Kidney epithelial cell (primary cell): ENCODE measurements around the gene ADPRS. TPM values are rescaled to one million over a fixed set of nuclear protein-coding genes. Genes with fewer than 3 reads are reported as not detected.
A peak's percentile ranks its signal among the peaks of the same experiment; 100 is the strongest.

Experiments
- DNase-seq: peaks from one replicate; pipeline ENCODE4 v3.0.0-alpha.2; 2010; ENCODE audit warnings: low read depth
- H3K27me3 ChIP-seq: 2 replicates; pipeline ENCODE4 v1.6.0; 2011; ENCODE audit warnings: low read length; ENCODE audit not compliant: control insufficient read depth, insufficient read depth
- H3K36me3 ChIP-seq: 2 replicates; pipeline ENCODE4 v1.5.1; 2011; ENCODE audit warnings: low read length; ENCODE audit not compliant: control insufficient read depth, insufficient read depth
- H3K4me3 ChIP-seq: 2 replicates; pipeline ENCODE4 v1.5.1; 2011; ENCODE audit warnings: low read depth, mild to moderate bottlenecking, control low read depth, low read length
- CTCF ChIP-seq: IDR thresholded peaks from 2 replicates; pipeline ENCODE4 v1.5.1; 2011; ENCODE audit warnings: mild to moderate bottlenecking, moderate library complexity, low read length, control low read depth, inconsistent platforms; ENCODE audit not compliant: insufficient read depth, poor library complexity, severe bottlenecking
- total RNA-seq: library from RNA; depleted of rRNA; stranded (reverse); fragments of >200 nt; gene quantifications from 2 replicates; pipeline ENCODE4 v1.2.3, GENCODE V29; 2015

Gene ADPRS
- total RNA-seq, 1 donor from 2014 or later: 70.3 TPM

- no peak for DNase-seq
- no peaks in the 10 kb centered on the region for H3K27me3 ChIP-seq
- H3K4me3 ChIP-seq: no peak overlapping the region
- no peak for TF ChIP-seq CTCF
- H3K36me3 ChIP-seq: peaks cover 10% of the 10 kb centered on the region
Measured at GRCh38 chr1:36093226-36093625, 4.5 kb downstream of the ADPRS start.

GRCh38 chr1:36093929-36094328 lies 5.2 kb downstream of the ADPRS start:
- DNase-seq: no peak
- no peak for TF ChIP-seq CTCF
- no peaks in the 10 kb centered on the region for H3K27me3 ChIP-seq
- no peak overlapping the region for H3K4me3 ChIP-seq
- peaks cover 10% of the 10 kb centered on the region for H3K36me3 ChIP-seq

- no peak for TF ChIP-seq CTCF
- Histone ChIP-seq H3K36me3 (peaks cover 10% of the 10 kb centered on the region), H3K4me3 (no peak overlapping the region), H3K27me3 (no peaks in the 10 kb centered on the region)
- DNase-seq: no peak
Measured at GRCh38 chr1:36094621-36095061, 5.9 kb downstream of the ADPRS start.

- H3K27me3 ChIP-seq: no peaks in the 10 kb centered on the region
- no peak for TF ChIP-seq CTCF
- H3K36me3 ChIP-seq: peaks cover 10% of the 10 kb centered on the region
Measured at GRCh38 chr1:36095760-36096405, 7.2 kb downstream of the ADPRS start.

GRCh38 chr1:36096500-36097432 lies 8.1 kb downstream of the ADPRS start:
- no peak for DNase-seq
- H3K27me3 ChIP-seq: no peaks in the 10 kb centered on the region
- TF ChIP-seq CTCF: peak; percentile 41
- peaks cover 10% of the 10 kb centered on the region for H3K36me3 ChIP-seq
- H3K4me3 ChIP-seq: no peak overlapping the region

More at GRCh38 chr1:36095760-36096405, 7.2 kb downstream of the ADPRS start:
- DNase-seq: no peak
- no peak overlapping the region for H3K4me3 ChIP-seq
